K562 (cell line): ENCODE measurements around the gene PYGM. TPM values are rescaled to one million over a fixed set of nuclear protein-coding genes. Genes with fewer than 3 reads are reported as not detected.

Experiments used
- CREM ChIP-seq: IDR thresholded peaks from 2 replicates; pipeline ENCODE4 v1.6.1; 2014; ENCODE audit warnings: antibody characterized with exemption, low read depth
- JUN ChIP-seq, 2 experiments: sonication (generic) in 1 of 2; formaldehyde crosslinking in 1 of 2; IDR thresholded peaks; 2 replicates each; pipeline versions ENCODE4 v1.6.1 to v1.8.0; 2012 to 2022; ENCODE audit warnings: borderline replicate concordance in 2 of 2, mild to moderate bottlenecking in 2 of 2, improper control_type of control experiment in 1 of 2, low read depth in 1 of 2, low read length in 1 of 2, missing genetic modification reagents in 1 of 2
- MAZ ChIP-seq, 2 experiments: fragments of 450-650 bp in 1 of 2; sonication (generic) in 1 of 2; formaldehyde crosslinking; IDR thresholded peaks in 1 of 2; conservative IDR thresholded peaks in 1 of 2; 2 replicates each; pipeline versions ENCODE4 v1.4.0 to v1.5.0; 2020; ENCODE audit warnings: mild to moderate bottlenecking in 1 of 2, missing genetic modification reagents in 1 of 2
- NFRKB ChIP-seq: fragments of 450-650 bp; IDR thresholded peaks from 2 replicates; pipeline ENCODE4 v1.6.1; 2016; ENCODE audit warnings: low read depth
- POLR3A ChIP-seq: IDR thresholded peaks from 2 replicates; pipeline ENCODE4 v1.6.1; 2011; ENCODE audit warnings: borderline replicate concordance, mild to moderate bottlenecking, moderate library complexity; ENCODE audit not compliant: insufficient read length, insufficient read depth; ENCODE audit errors: extremely low read depth
- RB1 ChIP-seq: fragments of 450-650 bp; IDR thresholded peaks from 2 replicates; pipeline ENCODE4 v1.6.1; 2017; ENCODE audit warnings: low read depth, mild to moderate bottlenecking
- TEAD4 ChIP-seq, 2 experiments: sonication (generic) in 1 of 2; formaldehyde crosslinking in 1 of 2; IDR thresholded peaks; 2 replicates each; pipeline versions ENCODE4 v1.6.1 to v1.8.0; 2012 to 2022; ENCODE audit warnings: borderline replicate concordance in 1 of 2, inconsistent platforms in 1 of 2, low read length in 1 of 2, mild to moderate bottlenecking in 1 of 2, missing genetic modification reagents in 1 of 2
- ZNF143 ChIP-seq: sonication (generic); formaldehyde crosslinking; IDR thresholded peaks from 2 replicates; pipeline ENCODE4 v1.9.0; 2022; ENCODE audit warnings: mild to moderate bottlenecking, missing genetic modification reagents
- ZNF224 ChIP-seq: sonication (generic); formaldehyde crosslinking; IDR thresholded peaks from 2 replicates; pipeline ENCODE4 v1.8.0; 2022; ENCODE audit warnings: mild to moderate bottlenecking, missing genetic modification reagents
- ZNF445 ChIP-seq: fragments of 250-450 bp; sonication (Bioruptor Pico); IDR thresholded peaks from 2 replicates; pipeline ENCODE4 v1.4.0; 2020; ENCODE audit warnings: low read depth, mild to moderate bottlenecking, moderate library complexity
- ZNF644 ChIP-seq: fragments of 200-800 bp; sonication (Bioruptor generic); IDR thresholded peaks from 2 replicates; pipeline ENCODE4 v1.6.1; 2016; ENCODE audit warnings: low read depth, missing genetic modification characterization, missing compliant biosample characterization
- polyA plus RNA-seq, 8 experiments: library from polyadenylated mRNA; depleted of rRNA in 4 of 8; stranded (reverse) in 5 of 8; unstranded in 3 of 8; fragments of >200 nt; fragmentation: Nextera tagmentation in 2 of 8; fragmentation: Illumina TruSeq in 1 of 8; extraction: Ambion mirVana in 2 of 8; extraction: Trizol in 1 of 8; gene quantifications; 2 replicates each; pipeline versions ENCODE4 v1.2.1 to v1.2.3, GENCODE V29; 2011 to 2014; ENCODE audit warnings: inconsistent platforms in 1 of 8, missing spikeins in 1 of 8
- total RNA-seq, 7 experiments: library from RNA; depleted of rRNA in 6 of 7; stranded (reverse); fragments of >200 nt in 6 of 7; fragmentation: Illumina TruSeq in 2 of 7; extraction: Trizol in 2 of 7; gene quantifications; 2 replicates each; pipeline versions ENCODE4 v1.2.1 to v1.2.3, GENCODE V29; 2011 to 2021; ENCODE audit warnings: low replicate concordance in 1 of 7
- TF ChIP-seq, protein P1 (sequence below): sonication (generic); formaldehyde crosslinking; IDR thresholded peaks from 2 replicates; pipeline ENCODE4 v1.9.0; 2022; ENCODE audit warnings: mild to moderate bottlenecking, missing genetic modification reagents
- TF ChIP-seq, protein P2 (sequence below): fragments of 450-650 bp; IDR thresholded peaks from 2 replicates; pipeline ENCODE4 v1.6.1; 2018; ENCODE audit not compliant: partially characterized antibody
- TF ChIP-seq, protein P3 (sequence below): IDR thresholded peaks from 2 replicates; pipeline ENCODE4 v1.6.1; 2011; ENCODE audit not compliant: insufficient read length; ENCODE audit errors: extremely low read depth
- TF ChIP-seq, protein P4 (sequence below): fragments of 450-650 bp; IDR thresholded peaks from 2 replicates; pipeline ENCODE4 v1.6.1; 2016; ENCODE audit warnings: mild to moderate bottlenecking
- TF ChIP-seq, protein P5 (sequence below): fragments of 450-650 bp; IDR thresholded peaks from 2 replicates; pipeline ENCODE4 v1.6.1; 2016; ENCODE audit warnings: antibody characterized with exemption

Gene PYGM
- total and polyA plus RNA-seq, 9 of the 15 experiments (the other 6 are each of a cell fraction or from before 2014, with no cell fraction given): 0.07 to 1.5 (median 0.68) TPM

DNA sequence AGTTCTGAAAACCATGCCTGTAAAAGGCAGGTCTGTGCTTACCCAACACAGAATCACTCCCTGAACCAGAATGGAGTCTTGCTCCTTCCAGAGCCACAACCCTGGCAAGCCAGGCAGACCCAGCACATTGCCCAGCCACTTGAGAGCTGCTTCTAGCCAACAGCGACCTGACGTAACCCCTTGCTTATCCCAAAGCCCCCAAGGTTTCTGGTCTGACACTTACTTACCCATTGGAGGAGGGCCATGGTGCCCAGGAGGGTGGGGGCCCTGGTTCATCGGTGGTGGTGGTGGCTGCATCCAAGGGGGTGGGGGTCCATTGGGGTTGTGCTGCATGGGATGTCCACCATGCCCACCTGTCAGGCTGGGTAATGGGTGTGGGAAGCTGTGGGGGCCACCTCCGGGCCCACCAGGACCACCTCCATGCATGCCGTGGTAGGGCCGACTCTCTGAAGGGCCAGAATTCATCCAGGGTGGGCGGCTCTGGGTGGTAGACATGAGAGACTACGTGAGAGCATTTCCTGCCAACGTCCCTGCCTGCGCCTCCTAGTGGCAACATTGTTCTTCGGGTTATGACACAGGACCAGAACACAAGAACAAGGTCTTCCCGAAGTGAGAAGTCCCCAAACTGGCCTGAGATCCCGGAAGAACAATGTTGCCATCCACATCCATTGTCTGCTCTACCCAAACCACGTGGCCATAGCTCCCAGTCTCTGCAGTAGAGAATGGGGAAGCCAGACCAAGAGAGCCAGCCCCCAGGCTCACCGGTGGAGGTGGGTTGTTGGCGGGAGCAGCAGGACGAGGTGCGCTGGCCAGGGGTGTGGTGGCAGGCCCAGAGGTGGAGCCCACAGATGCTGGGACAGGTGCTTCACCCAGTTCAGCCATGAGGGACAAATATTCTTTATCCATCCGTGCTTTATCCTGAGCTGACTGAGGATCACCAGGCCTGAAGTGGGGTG lies 7.8 kb upstream of the PYGM start (continued):
- TF ChIP-seq, protein P1, sequence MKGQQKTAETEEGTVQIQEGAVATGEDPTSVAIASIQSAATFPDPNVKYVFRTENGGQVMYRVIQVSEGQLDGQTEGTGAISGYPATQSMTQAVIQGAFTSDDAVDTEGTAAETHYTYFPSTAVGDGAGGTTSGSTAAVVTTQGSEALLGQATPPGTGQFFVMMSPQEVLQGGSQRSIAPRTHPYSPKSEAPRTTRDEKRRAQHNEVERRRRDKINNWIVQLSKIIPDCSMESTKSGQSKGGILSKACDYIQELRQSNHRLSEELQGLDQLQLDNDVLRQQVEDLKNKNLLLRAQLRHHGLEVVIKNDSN (CRISPR knock-in tag): no peak
- TF ChIP-seq POLR3A: no peak
- TF ChIP-seq MAZ (CRISPR knock-in tag; conservative IDR thresholded peaks at IDR 0.05 in 1 of 2, IDR thresholded peaks at IDR 0.05 in 1 of 2): peak in 1 of 2 experiments; percentile 22; a peak in 1 of 4 replicates
- TF ChIP-seq, protein P2, sequence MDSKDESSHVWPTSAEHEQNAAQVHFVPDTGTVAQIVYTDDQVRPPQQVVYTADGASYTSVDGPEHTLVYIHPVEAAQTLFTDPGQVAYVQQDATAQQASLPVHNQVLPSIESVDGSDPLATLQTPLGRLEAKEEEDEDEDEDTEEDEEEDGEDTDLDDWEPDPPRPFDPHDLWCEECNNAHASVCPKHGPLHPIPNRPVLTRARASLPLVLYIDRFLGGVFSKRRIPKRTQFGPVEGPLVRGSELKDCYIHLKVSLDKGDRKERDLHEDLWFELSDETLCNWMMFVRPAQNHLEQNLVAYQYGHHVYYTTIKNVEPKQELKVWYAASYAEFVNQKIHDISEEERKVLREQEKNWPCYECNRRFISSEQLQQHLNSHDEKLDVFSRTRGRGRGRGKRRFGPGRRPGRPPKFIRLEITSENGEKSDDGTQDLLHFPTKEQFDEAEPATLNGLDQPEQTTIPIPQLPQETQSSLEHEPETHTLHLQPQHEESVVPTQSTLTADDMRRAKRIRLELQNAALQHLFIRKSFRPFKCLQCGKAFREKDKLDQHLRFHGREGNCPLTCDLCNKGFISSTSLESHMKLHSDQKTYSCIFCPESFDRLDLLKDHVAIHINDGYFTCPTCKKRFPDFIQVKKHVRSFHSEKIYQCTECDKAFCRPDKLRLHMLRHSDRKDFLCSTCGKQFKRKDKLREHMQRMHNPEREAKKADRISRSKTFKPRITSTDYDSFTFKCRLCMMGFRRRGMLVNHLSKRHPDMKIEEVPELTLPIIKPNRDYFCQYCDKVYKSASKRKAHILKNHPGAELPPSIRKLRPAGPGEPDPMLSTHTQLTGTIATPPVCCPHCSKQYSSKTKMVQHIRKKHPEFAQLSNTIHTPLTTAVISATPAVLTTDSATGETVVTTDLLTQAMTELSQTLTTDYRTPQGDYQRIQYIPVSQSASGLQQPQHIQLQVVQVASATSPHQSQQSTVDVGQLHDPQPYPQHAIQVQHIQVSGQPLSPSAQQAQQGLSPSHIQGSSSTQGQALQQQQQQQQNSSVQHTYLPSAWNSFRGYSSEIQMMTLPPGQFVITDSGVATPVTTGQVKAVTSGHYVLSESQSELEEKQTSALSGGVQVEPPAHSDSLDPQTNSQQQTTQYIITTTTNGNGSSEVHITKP: no peak
- TF ChIP-seq, protein P3, sequence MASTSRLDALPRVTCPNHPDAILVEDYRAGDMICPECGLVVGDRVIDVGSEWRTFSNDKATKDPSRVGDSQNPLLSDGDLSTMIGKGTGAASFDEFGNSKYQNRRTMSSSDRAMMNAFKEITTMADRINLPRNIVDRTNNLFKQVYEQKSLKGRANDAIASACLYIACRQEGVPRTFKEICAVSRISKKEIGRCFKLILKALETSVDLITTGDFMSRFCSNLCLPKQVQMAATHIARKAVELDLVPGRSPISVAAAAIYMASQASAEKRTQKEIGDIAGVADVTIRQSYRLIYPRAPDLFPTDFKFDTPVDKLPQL: no peak
- no peak for TF ChIP-seq ZNF445 (CRISPR knock-in tag)
- no peak for TF ChIP-seq ZNF644
- TF ChIP-seq TEAD4 (IDR thresholded peaks at IDR 0.05; ENCODE audit: low read length): no peak
- no peak for TF ChIP-seq TEAD4 (CRISPR knock-in tag; IDR thresholded peaks at IDR 0.05; ENCODE audit: borderline replicate concordance)
- peak; percentile 34; the same call in 1 of the 2 replicates for TF ChIP-seq CREM
- TF ChIP-seq, protein P4, sequence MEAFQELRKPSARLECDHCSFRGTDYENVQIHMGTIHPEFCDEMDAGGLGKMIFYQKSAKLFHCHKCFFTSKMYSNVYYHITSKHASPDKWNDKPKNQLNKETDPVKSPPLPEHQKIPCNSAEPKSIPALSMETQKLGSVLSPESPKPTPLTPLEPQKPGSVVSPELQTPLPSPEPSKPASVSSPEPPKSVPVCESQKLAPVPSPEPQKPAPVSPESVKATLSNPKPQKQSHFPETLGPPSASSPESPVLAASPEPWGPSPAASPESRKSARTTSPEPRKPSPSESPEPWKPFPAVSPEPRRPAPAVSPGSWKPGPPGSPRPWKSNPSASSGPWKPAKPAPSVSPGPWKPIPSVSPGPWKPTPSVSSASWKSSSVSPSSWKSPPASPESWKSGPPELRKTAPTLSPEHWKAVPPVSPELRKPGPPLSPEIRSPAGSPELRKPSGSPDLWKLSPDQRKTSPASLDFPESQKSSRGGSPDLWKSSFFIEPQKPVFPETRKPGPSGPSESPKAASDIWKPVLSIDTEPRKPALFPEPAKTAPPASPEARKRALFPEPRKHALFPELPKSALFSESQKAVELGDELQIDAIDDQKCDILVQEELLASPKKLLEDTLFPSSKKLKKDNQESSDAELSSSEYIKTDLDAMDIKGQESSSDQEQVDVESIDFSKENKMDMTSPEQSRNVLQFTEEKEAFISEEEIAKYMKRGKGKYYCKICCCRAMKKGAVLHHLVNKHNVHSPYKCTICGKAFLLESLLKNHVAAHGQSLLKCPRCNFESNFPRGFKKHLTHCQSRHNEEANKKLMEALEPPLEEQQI: no peak
- TF ChIP-seq JUN (IDR thresholded peaks at IDR 0.05; ENCODE audit: borderline replicate concordance, low read depth, low read length): no peak
- no peak for TF ChIP-seq JUN (CRISPR knock-in tag; IDR thresholded peaks at IDR 0.05; ENCODE audit: borderline replicate concordance)
- no peak for TF ChIP-seq ZNF224 (CRISPR knock-in tag)
- TF ChIP-seq RB1: peak; percentile 27; the same call in 1 of the 2 replicates
- no peak for TF ChIP-seq NFRKB
- TF ChIP-seq ZNF143 (CRISPR knock-in tag): no peak
- TF ChIP-seq, protein P5, sequence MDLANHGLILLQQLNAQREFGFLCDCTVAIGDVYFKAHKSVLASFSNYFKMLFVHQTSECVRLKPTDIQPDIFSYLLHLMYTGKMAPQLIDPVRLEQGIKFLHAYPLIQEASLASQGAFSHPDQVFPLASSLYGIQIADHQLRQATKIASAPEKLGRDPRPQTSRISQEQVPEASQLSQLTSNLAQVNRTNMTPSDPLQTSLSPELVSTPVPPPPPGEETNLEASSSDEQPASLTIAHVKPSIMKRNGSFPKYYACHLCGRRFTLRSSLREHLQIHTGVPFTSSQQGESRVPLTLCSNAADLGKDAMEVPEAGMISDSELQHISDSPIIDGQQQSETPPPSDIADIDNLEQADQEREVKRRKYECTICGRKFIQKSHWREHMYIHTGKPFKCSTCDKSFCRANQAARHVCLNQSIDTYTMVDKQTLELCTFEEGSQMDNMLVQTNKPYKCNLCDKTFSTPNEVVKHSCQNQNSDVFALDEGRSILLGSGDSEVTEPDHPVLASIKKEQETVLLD: no peak
